Lower lobe of right lung (tissue), 2 donors: Measurements from ENCODE around the gene MYO1H. TPM values are rescaled to one million over a fixed set of nuclear protein-coding genes. Genes with fewer than 3 reads are reported as not detected.

Source experiments
- ATAC-seq, 2 donors: fragments of 200-7000 bp; cut with Tn5 transposase; one replicate each; pipeline ENCODE4 v1.9.1; 2020 to 2022; ENCODE audit warnings: mild to moderate bottlenecking in 2 of 2, moderate library complexity in 2 of 2
- DNase-seq: peaks from one replicate; pipeline ENCODE4 v3.0.0-alpha.2; 2020
- H3K27ac ChIP-seq: fragments of 200-600 bp; one replicate; pipeline ENCODE4 v1.8.0; 2022
- H3K27me3 ChIP-seq: fragments of 200-600 bp; one replicate; pipeline ENCODE4 v1.8.0; 2022; ENCODE audit warnings: low read depth
- H3K36me3 ChIP-seq: fragments of 200-600 bp; one replicate; pipeline ENCODE4 v1.8.0; 2022; ENCODE audit warnings: mild to moderate bottlenecking
- H3K4me1 ChIP-seq: fragments of 200-600 bp; one replicate; pipeline ENCODE4 v1.8.0; 2022
- H3K4me3 ChIP-seq: fragments of 200-600 bp; one replicate; pipeline ENCODE4 v1.8.0; 2022; ENCODE audit warnings: mild to moderate bottlenecking
- H3K9me3 ChIP-seq: fragments of 200-600 bp; one replicate; pipeline ENCODE4 v1.8.0; 2022
- CTCF ChIP-seq: fragments of 200-600 bp; IDR thresholded peaks from one replicate; pipeline ENCODE4 v1.8.0; 2022; ENCODE audit warnings: antibody characterized with exemption, mild to moderate bottlenecking
- intact Hi-C: fragments of 100-400 bp; cut with DNase I; formaldehyde crosslinking; loops from one replicate; pipeline ENCODE4 v1.11.0; 2022
- total RNA-seq: library from RNA; stranded (reverse); fragmentation: NEBNext Ultra II Directional; extraction: Animal tissue kit (Norgen Biotek cat#: 25700); gene quantifications from one replicate; pipeline ENCODE4 v1.2.1, GENCODE V29; 2021
- donor health status: DM: no; HTN: yes; CAD: no; lungs with severe emphysema.

The MYO1H gene
- total RNA-seq, 1 donor from 2014 or later: 0.30 TPM

- no peak for TF ChIP-seq CTCF
- Histone ChIP-seq H3K27ac (no peak overlapping the region), H3K27me3 (no peaks in the 10 kb centered on the region), H3K4me3 (no peak overlapping the region), H3K36me3 (no peaks in the 10 kb centered on the region), H3K4me1 (no peaks in the 10 kb centered on the region), H3K9me3 (no peaks in the 10 kb centered on the region)
- ATAC-seq (no peak), DNase-seq (no peak)
- intact Hi-C loops: no loop called here
Observed at GRCh38 chr12:109359131-109359690, 11.5 kb downstream of the MYO1H start.

GRCh38 chr12:109369831-109370230 lies 22.1 kb downstream of the MYO1H start:
- intact Hi-C loops: no loop called here
- ATAC-seq (no peak), DNase-seq (no peak)
- no peaks in the 10 kb centered on the region for H3K9me3 ChIP-seq
- no peaks in the 10 kb centered on the region for H3K36me3 ChIP-seq
- H3K4me1 ChIP-seq: no peaks in the 10 kb centered on the region
- H3K27ac ChIP-seq: no peak overlapping the region
- TF ChIP-seq CTCF: no peak
- H3K27me3 ChIP-seq: no peaks in the 10 kb centered on the region
- no peak overlapping the region for H3K4me3 ChIP-seq

GRCh38 chr12:109377139-109377685 lies 29.5 kb downstream of the MYO1H start:
- no peak for TF ChIP-seq CTCF
- H3K4me1 ChIP-seq: no peaks in the 10 kb centered on the region
- H3K4me3 ChIP-seq: no peak overlapping the region
- H3K36me3 ChIP-seq: no peaks in the 10 kb centered on the region
- no peaks in the 10 kb centered on the region for H3K9me3 ChIP-seq
- H3K27me3 ChIP-seq: no peaks in the 10 kb centered on the region
- no peak overlapping the region for H3K27ac ChIP-seq
- ATAC-seq (no peak), DNase-seq (no peak)
- intact Hi-C loops: no loop called here

- intact Hi-C loops: no loop called here
- DNase-seq: no peak
- no peak for TF ChIP-seq CTCF
- Histone ChIP-seq H3K27ac (no peak overlapping the region), H3K36me3 (no peaks in the 10 kb centered on the region), H3K4me1 (no peaks in the 10 kb centered on the region), H3K4me3 (no peak overlapping the region), H3K27me3 (no peaks in the 10 kb centered on the region), H3K9me3 (no peaks in the 10 kb centered on the region)
- ATAC-seq: no peak
Observed at GRCh38 chr12:109378569-109378968, 30.9 kb downstream of the MYO1H start.

GRCh38 chr12:109382031-109382430 lies 34.3 kb downstream of the MYO1H start:
- no peak for TF ChIP-seq CTCF
- no peak for ATAC-seq
- Histone ChIP-seq H3K9me3 (no peaks in the 10 kb centered on the region), H3K27ac (no peak overlapping the region), H3K27me3 (no peaks in the 10 kb centered on the region), H3K36me3 (no peaks in the 10 kb centered on the region), H3K4me3 (no peak overlapping the region), H3K4me1 (peaks cover 10% of the 10 kb centered on the region)
- DNase-seq: no peak
- intact Hi-C loops: no loop called here
